HG02973 (cell line): Measurements from ENCODE around the gene TGM2.

Source experiments
- ATAC-seq: cut with Tn5 transposase; IDR thresholded peaks from one replicate; pipeline ENCODE4 v1.9.1; 2021; ENCODE audit warnings: moderate library complexity; ENCODE audit not compliant: unreplicated experiment

Gene TGM2

GRCh38 chr20:38178065-38178491 lies 13.0 kb upstream of the TGM2 start:
- ATAC-seq: no peak

- ATAC-seq: no peak
Measured at GRCh38 chr20:38177201-38177600, 12.1 kb upstream of the TGM2 start.

- no peak for ATAC-seq
Measured at GRCh38 chr20:38175304-38176180, 10.5 kb upstream of the TGM2 start.

GRCh38 chr20:38173237-38174156 lies 8.4 kb upstream of the TGM2 start:
- ATAC-seq: no peak

- ATAC-seq: no peak
Measured at GRCh38 chr20:38172408-38172807, 7.3 kb upstream of the TGM2 start.

GRCh38 chr20:38171675-38172043 lies 6.6 kb upstream of the TGM2 start:
- ATAC-seq: no peak

GRCh38 chr20:38170826-38171674 lies 6.0 kb upstream of the TGM2 start:
- no peak for ATAC-seq

GRCh38 chr20:38170219-38170825 lies 5.3 kb upstream of the TGM2 start:
- no peak for ATAC-seq

- ATAC-seq: no peak
Measured at GRCh38 chr20:38169636-38170193, 4.6 kb upstream of the TGM2 start.

GRCh38 chr20:38168791-38169589 lies 3.9 kb upstream of the TGM2 start:
- ATAC-seq: no peak

GRCh38 chr20:38167851-38168760 lies 3.0 kb upstream of the TGM2 start:
- ATAC-seq: no peak

GRCh38 chr20:38167328-38167850 lies 2.3 kb upstream of the TGM2 start:
- ATAC-seq: no peak

GRCh38 chr20:38166703-38167233 lies 1.7 kb upstream of the TGM2 start:
- ATAC-seq: no peak

- ATAC-seq: no peak
Measured at GRCh38 chr20:38165966-38166702, 1.1 kb upstream of the TGM2 start.

- ATAC-seq: no peak
Measured at GRCh38 chr20:38164624-38165088, 414 bp downstream of the TGM2 start.

- ATAC-seq: no peak
Measured at GRCh38 chr20:38164069-38164468, 1.0 kb downstream of the TGM2 start.
